SIG-M5 (cell line): ENCODE data around the gene ACTG2.

ENCODE experiments used
- DNase-seq: peaks from one replicate; lab custom pipeline; 2025; lab: John Stamatoyannopoulos, UW

The ACTG2 gene

DNA sequence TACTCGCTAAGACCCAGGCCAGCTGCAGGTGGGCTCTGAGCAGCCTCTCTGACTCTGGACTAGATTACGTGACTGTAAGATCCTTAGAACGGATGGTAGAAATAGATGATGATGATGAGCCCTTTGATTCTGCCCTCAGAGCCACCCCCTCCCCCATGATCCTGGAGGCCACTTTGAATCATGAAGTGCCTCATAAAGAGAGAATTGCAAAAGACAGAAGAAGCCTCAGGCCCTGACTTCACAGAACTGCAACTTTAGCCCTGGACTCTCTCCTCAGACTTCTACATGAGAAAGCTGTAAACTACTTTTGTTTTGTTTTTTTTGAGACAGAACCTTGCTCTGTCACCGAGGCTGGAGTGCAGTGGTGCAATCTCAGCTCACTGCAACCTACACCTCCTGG lies 76.5 kb downstream of the ACTG2 start:
- no peak for DNase-seq
